Hepatocyte (in vitro differentiated cells): ENCODE data around the gene TSEN2. TPM values are rescaled to one million over a fixed set of nuclear protein-coding genes. Genes with fewer than 3 reads are reported as not detected.

Experiments used
- DNase-seq: peaks from one replicate; pipeline ENCODE4 v3.0.0-alpha.2; 2016; ENCODE audit warnings: low spot score
- H2AFZ ChIP-seq: fragments of 200-600 bp; sonication (generic); 2 replicates; pipeline ENCODE4 v1.6.0; 2016; ENCODE audit warnings: antibody characterized with exemption, mild to moderate bottlenecking
- H3K27ac ChIP-seq: fragments of 200-600 bp; sonication (generic); 2 replicates; pipeline ENCODE4 v1.5.1; 2016; ENCODE audit warnings: mild to moderate bottlenecking
- H3K27me3 ChIP-seq: fragments of 200-600 bp; sonication (generic); 2 replicates; pipeline ENCODE4 v1.6.1; 2016
- H3K36me3 ChIP-seq: fragments of 200-600 bp; sonication (generic); replicated peaks from 2 replicates; pipeline ENCODE4 v1.5.1; 2016; ENCODE audit warnings: low read depth; ENCODE audit not compliant: insufficient read depth
- H3K4me1 ChIP-seq: fragments of 200-600 bp; sonication (generic); 2 replicates; pipeline ENCODE4 v1.5.1; 2016; ENCODE audit warnings: mild to moderate bottlenecking, moderate library complexity; ENCODE audit not compliant: insufficient read depth
- H3K4me2 ChIP-seq: fragments of 200-600 bp; sonication (generic); 2 replicates; pipeline ENCODE4 v1.6.0; 2016
- H3K4me3 ChIP-seq: fragments of 200-600 bp; sonication (generic); 2 replicates; pipeline ENCODE4 v1.5.1; 2016; ENCODE audit warnings: mild to moderate bottlenecking
- H3K79me2 ChIP-seq: fragments of 200-600 bp; sonication (generic); 2 replicates; pipeline ENCODE4 v1.6.0; 2017; ENCODE audit warnings: mild to moderate bottlenecking
- H3K9me2 ChIP-seq: fragments of 200-600 bp; sonication (generic); replicated peaks from 2 replicates; pipeline ENCODE4 v1.6.0; 2017; ENCODE audit warnings: mild to moderate bottlenecking; ENCODE audit not compliant: insufficient read depth
- H3K9me3 ChIP-seq: fragments of 200-600 bp; sonication (generic); 2 replicates; pipeline ENCODE4 v1.5.1; 2016; ENCODE audit warnings: low read depth, mild to moderate bottlenecking
- H4K20me1 ChIP-seq: fragments of 200-600 bp; sonication (generic); 2 replicates; pipeline ENCODE4 v1.6.0; 2016; ENCODE audit warnings: mild to moderate bottlenecking; ENCODE audit not compliant: insufficient read depth, poor library complexity, severe bottlenecking
- CTCF ChIP-seq: fragments of 200-600 bp; sonication (generic); IDR thresholded peaks from 2 replicates; pipeline ENCODE4 v1.5.1; 2016; ENCODE audit warnings: antibody characterized with exemption, mild to moderate bottlenecking; ENCODE audit not compliant: poor library complexity
- EZH2 ChIP-seq: fragments of 200-600 bp; sonication (generic); IDR thresholded peaks from 2 replicates; pipeline ENCODE4 v1.6.1; 2016; ENCODE audit warnings: antibody characterized with exemption, mild to moderate bottlenecking, borderline replicate concordance
- EZH2phosphoT487 ChIP-seq: fragments of 200-600 bp; sonication (generic); IDR thresholded peaks from one replicate; pipeline ENCODE4 v1.6.1; 2018; ENCODE audit warnings: antibody characterized with exemption, mild to moderate bottlenecking, low read depth, moderate library complexity; ENCODE audit not compliant: unreplicated experiment, severe bottlenecking
- WGBS: methylation state at CpG from one replicate; pipeline ENCODE4 v1.1.6; 2016; ENCODE audit warnings: low lambda C conversion rate; ENCODE audit errors: missing lambda C conversion rate; 5-methylcytosine and 5-hydroxymethylcytosine counted together
- polyA plus RNA-seq: library from polyadenylated mRNA; unstranded; fragments of >200 nt; fragmentation: Nextera tagmentation; extraction: Ambion mirVana; gene quantifications from 2 replicates; pipeline ENCODE4 v1.2.1, GENCODE V29; 2016
- total RNA-seq: library from RNA; depleted of rRNA; stranded (reverse); fragments of >200 nt; gene quantifications from 2 replicates; pipeline ENCODE4 v1.2.3, GENCODE V29; 2014

TSEN2 gene
- total and polyA plus RNA-seq, 2 experiments from 2014 or later = 9.6 to 17.8 TPM

DNA sequence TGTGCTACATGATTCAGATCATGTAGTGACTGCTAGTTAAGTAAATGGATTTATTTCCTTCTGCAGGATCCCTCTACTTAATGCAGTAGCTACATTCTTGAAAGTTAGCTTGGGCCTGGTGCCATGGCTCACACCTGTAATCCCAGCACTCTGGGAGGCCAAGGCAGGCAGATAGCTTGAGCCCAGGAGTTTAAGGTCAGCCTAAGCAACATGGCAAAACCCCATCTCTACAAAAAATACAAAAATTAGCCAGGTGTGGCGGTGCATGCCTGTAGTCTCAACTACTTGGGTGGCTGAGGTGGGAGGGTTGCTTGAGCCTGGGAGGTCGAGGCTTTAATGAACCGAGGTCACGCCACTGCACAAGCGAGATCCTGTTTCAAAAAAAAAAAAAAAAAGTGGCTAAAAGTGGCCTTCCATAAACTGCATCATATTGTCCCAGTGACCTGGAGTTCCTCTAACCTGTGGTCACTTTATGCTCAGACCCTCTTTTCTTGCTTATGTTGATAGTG, 22.0 kb downstream of the TSEN2 start:
- Histone ChIP-seq H3K9me3 (no peaks in the 10 kb centered on the region), H3K79me2 (no peaks in the 10 kb centered on the region), H3K4me3 (no peak overlapping the region), H3K27me3 (no peaks in the 10 kb centered on the region), H3K27ac (no peak overlapping the region), H3K9me2 (no peaks in the 10 kb centered on the region), H2AFZ (no peak overlapping the region), H4K20me1 (no peaks in the 10 kb centered on the region), H3K36me3 (no peaks in the 10 kb centered on the region), H3K4me1 (peaks cover under 1% of the 10 kb centered on the region), H3K4me2 (no peak overlapping the region)
- no peak for DNase-seq
- TF ChIP-seq CTCF (no peak), EZH2 (no peak), EZH2phosphoT487 (no peak)
- WGBS = 92% methylated on average over 5 of the region's 5 CpGs

- WGBS = 83% methylated on average over 8 of the region's 8 CpGs
- H3K4me1 ChIP-seq = no peaks in the 10 kb centered on the region
- no peaks in the 10 kb centered on the region for H3K36me3 ChIP-seq
- H3K4me3 ChIP-seq = no peak overlapping the region
- H3K27me3 ChIP-seq = no peaks in the 10 kb centered on the region
- no peaks in the 10 kb centered on the region for H3K9me2 ChIP-seq
- peak overlapping the region; percentile 65 for H3K27ac ChIP-seq
- H2AFZ ChIP-seq = no peak overlapping the region
- peak overlapping the region; percentile 33 for H3K4me2 ChIP-seq
- peak; percentile 13 for DNase-seq
- no peak for TF ChIP-seq CTCF
- no peak for TF ChIP-seq EZH2phosphoT487
- no peak for TF ChIP-seq EZH2
- no peaks in the 10 kb centered on the region for H3K9me3 ChIP-seq
- no peaks in the 10 kb centered on the region for H4K20me1 ChIP-seq
- H3K79me2 ChIP-seq = no peaks in the 10 kb centered on the region
Measured at GRCh38 chr3:12507591-12508281, 23.5 kb downstream of the TSEN2 start.

GRCh38 chr3:12508291-12508700, 24.0 kb downstream of the TSEN2 start:
- Histone ChIP-seq H2AFZ (no peak overlapping the region), H3K9me2 (no peaks in the 10 kb centered on the region), H3K9me3 (no peaks in the 10 kb centered on the region), H3K27me3 (no peaks in the 10 kb centered on the region), H3K79me2 (no peaks in the 10 kb centered on the region), H3K36me3 (no peaks in the 10 kb centered on the region), H3K27ac (peak overlapping the region; percentile 65), H4K20me1 (no peaks in the 10 kb centered on the region), H3K4me2 (peak overlapping the region; percentile 33), H3K4me3 (no peak overlapping the region), H3K4me1 (no peaks in the 10 kb centered on the region)
- 49% methylated on average over 5 of the region's 5 CpGs for WGBS
- DNase-seq = peak; percentile 63
- no peak for TF ChIP-seq CTCF
- TF ChIP-seq EZH2 = no peak
- TF ChIP-seq EZH2phosphoT487 = no peak
